IPS-18a (cell line): Measurements from ENCODE around the gene GFPT1.

Source experiments
- H3K27ac ChIP-seq: one replicate; pipeline ENCODE4 v1.5.1; 2013; ENCODE audit warnings: low read length
- H3K27me3 ChIP-seq: one replicate; pipeline ENCODE4 v1.6.1; 2013; ENCODE audit warnings: mild to moderate bottlenecking, low read length; ENCODE audit not compliant: control insufficient read depth, insufficient read depth
- H3K36me3 ChIP-seq: one replicate; pipeline ENCODE4 v1.6.1; 2013; ENCODE audit warnings: low read depth, low read length; ENCODE audit not compliant: control insufficient read depth
- H3K4me1 ChIP-seq: one replicate; pipeline ENCODE4 v1.6.1; 2013; ENCODE audit warnings: low read depth, low read length; ENCODE audit not compliant: control insufficient read depth
- H3K4me3 ChIP-seq: one replicate; pipeline ENCODE4 v1.5.1; 2013; ENCODE audit warnings: low read length
- H3K9ac ChIP-seq: one replicate; pipeline ENCODE4 v1.6.1; 2013; ENCODE audit warnings: mild to moderate bottlenecking, low read length, moderate library complexity
- H3K9me3 ChIP-seq: one replicate; pipeline ENCODE4 v1.6.1; 2013; ENCODE audit warnings: low read depth, low read length; ENCODE audit not compliant: control insufficient read depth

GFPT1 gene

GRCh38 chr2:69383176-69383812, 3.7 kb downstream of the GFPT1 start:
- no peak overlapping the region for H3K27ac ChIP-seq
- peaks cover 16% of the 10 kb centered on the region for H3K4me1 ChIP-seq
- no peaks in the 10 kb centered on the region for H3K36me3 ChIP-seq
- no peak overlapping the region for H3K4me3 ChIP-seq
- H3K9me3 ChIP-seq, result no peaks in the 10 kb centered on the region
- peaks cover 9% of the 10 kb centered on the region for H3K27me3 ChIP-seq
- no peak overlapping the region for H3K9ac ChIP-seq

DNA sequence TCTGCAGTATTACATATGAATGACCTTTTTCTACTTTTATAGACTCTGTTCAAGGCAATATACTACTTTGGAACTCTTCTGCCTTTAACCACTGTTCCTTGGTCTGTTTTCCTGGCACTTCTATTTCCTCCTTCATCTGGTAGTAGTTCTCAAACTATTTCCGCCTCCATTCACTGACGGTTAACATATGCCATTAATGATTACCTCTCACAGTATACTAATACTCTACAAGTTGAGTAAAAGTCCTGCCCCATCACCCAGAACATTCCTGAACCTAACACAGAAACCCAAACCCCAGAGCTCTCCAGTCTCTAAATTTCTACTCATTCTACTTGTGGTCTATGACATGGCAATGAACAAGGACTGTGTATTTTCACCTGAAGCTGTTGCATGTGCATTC, 4.5 kb downstream of the GFPT1 start:
- no peak overlapping the region for H3K4me3 ChIP-seq
- no peaks in the 10 kb centered on the region for H3K36me3 ChIP-seq
- peaks cover 1% of the 10 kb centered on the region for H3K27me3 ChIP-seq
- H3K4me1 ChIP-seq, result peaks cover 10% of the 10 kb centered on the region
- H3K9ac ChIP-seq, result no peak overlapping the region
- H3K9me3 ChIP-seq, result no peaks in the 10 kb centered on the region
- H3K27ac ChIP-seq, result no peak overlapping the region

DNA sequence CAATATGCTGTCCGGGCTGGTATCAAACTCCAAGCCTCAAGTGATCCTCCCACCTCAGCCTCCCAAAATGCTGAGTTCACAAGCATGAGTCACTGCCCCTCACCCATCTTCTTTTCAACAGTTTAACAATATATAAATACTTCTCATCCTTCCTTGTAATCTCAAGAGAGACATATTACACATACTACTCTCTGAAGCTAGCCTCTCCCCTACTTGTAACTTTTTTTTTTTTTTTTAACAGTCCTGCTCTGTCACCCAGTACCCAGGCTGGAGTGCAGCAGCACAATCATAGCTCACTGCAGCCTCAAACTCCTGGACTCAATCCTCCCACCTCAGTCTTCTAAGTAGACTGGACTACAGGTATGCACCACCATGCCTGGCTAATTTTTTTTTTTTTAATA, 5.7 kb downstream of the GFPT1 start:
- no peak overlapping the region for H3K9ac ChIP-seq
- no peaks in the 10 kb centered on the region for H3K9me3 ChIP-seq
- H3K27ac ChIP-seq, result no peak overlapping the region
- H3K4me1 ChIP-seq, result peaks cover 8% of the 10 kb centered on the region
- H3K27me3 ChIP-seq, result no peaks in the 10 kb centered on the region
- no peak overlapping the region for H3K4me3 ChIP-seq
- H3K36me3 ChIP-seq, result no peaks in the 10 kb centered on the region

GRCh38 chr2:69380072-69380917, 6.7 kb downstream of the GFPT1 start:
- Histone ChIP-seq H3K9me3 (no peaks in the 10 kb centered on the region), H3K4me1 (no peaks in the 10 kb centered on the region), H3K27ac (no peak overlapping the region), H3K27me3 (no peaks in the 10 kb centered on the region), H3K4me3 (no peak overlapping the region), H3K9ac (no peak overlapping the region), H3K36me3 (no peaks in the 10 kb centered on the region)

- Histone ChIP-seq H3K4me1 (no peaks in the 10 kb centered on the region), H3K36me3 (peaks cover 9% of the 10 kb centered on the region), H3K4me3 (no peak overlapping the region), H3K9me3 (no peaks in the 10 kb centered on the region), H3K27me3 (no peaks in the 10 kb centered on the region), H3K9ac (no peak overlapping the region), H3K27ac (no peak overlapping the region)
Observed at GRCh38 chr2:69376403-69376802, 10.6 kb downstream of the GFPT1 start.

GRCh38 chr2:69375494-69376353, 11.3 kb downstream of the GFPT1 start:
- no peaks in the 10 kb centered on the region for H3K27me3 ChIP-seq
- H3K4me1 ChIP-seq, result no peaks in the 10 kb centered on the region
- no peak overlapping the region for H3K27ac ChIP-seq
- no peak overlapping the region for H3K4me3 ChIP-seq
- no peak overlapping the region for H3K9ac ChIP-seq
- H3K36me3 ChIP-seq, result peaks cover 9% of the 10 kb centered on the region
- no peaks in the 10 kb centered on the region for H3K9me3 ChIP-seq

DNA sequence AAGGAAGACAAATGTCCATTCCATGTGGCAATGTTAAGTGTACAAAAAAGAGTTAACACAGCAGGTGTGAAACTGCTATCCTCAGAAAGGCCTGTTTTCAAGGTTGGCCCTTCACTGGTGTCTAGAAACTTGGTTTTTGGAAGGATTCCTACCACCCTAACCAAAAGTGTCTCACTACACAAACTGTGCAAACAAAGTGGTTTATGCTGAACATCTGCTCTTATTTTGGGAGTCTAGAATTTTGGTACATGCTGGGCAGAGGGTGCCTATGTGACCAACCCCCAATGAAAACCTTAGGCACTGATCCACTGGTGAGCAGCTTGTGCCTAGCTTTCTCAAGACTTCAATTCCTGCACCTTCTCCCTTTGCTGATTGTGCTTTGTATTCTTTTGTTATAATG, 14.3 kb downstream of the GFPT1 start:
- no peaks in the 10 kb centered on the region for H3K4me1 ChIP-seq
- H3K4me3 ChIP-seq, result no peak overlapping the region
- no peak overlapping the region for H3K9ac ChIP-seq
- H3K27ac ChIP-seq, result no peak overlapping the region
- H3K27me3 ChIP-seq, result no peaks in the 10 kb centered on the region
- no peaks in the 10 kb centered on the region for H3K9me3 ChIP-seq
- peaks cover 34% of the 10 kb centered on the region for H3K36me3 ChIP-seq

DNA sequence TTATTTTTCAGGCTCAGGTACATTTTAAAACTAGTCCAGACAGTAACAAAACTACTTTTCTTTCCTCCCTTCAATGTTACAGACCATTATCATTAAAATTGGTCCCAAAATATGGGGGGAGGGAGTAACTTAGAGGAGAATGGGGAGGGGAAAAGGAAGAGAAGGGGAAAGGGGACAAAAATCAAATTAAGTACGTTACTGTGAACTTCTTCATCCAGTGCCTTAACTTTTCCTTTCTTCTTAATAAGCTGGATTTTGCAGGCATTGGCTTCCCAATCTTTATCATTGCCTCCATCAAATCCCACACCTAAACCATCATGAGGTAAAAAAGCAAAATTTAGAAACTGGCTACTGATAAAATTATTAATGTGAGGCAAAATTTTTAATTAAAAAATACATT, 17.2 kb downstream of the GFPT1 start:
- no peak overlapping the region for H3K9ac ChIP-seq
- H3K4me1 ChIP-seq, result no peaks in the 10 kb centered on the region
- no peak overlapping the region for H3K4me3 ChIP-seq
- no peak overlapping the region for H3K27ac ChIP-seq
- H3K27me3 ChIP-seq, result no peaks in the 10 kb centered on the region
- no peaks in the 10 kb centered on the region for H3K9me3 ChIP-seq
- peaks cover 46% of the 10 kb centered on the region for H3K36me3 ChIP-seq

- H3K27me3 ChIP-seq, result no peaks in the 10 kb centered on the region
- no peaks in the 10 kb centered on the region for H3K9me3 ChIP-seq
- H3K4me1 ChIP-seq, result no peaks in the 10 kb centered on the region
- H3K4me3 ChIP-seq, result no peak overlapping the region
- H3K9ac ChIP-seq, result no peak overlapping the region
- no peak overlapping the region for H3K27ac ChIP-seq
- H3K36me3 ChIP-seq, result peaks cover 51% of the 10 kb centered on the region
Observed at GRCh38 chr2:69368588-69368987, 18.4 kb downstream of the GFPT1 start.

GRCh38 chr2:69359371-69359770, 27.7 kb downstream of the GFPT1 start:
- peaks cover 14% of the 10 kb centered on the region for H3K4me1 ChIP-seq
- no peak overlapping the region for H3K9ac ChIP-seq
- H3K27ac ChIP-seq, result no peak overlapping the region
- H3K9me3 ChIP-seq, result no peaks in the 10 kb centered on the region
- peaks cover 54% of the 10 kb centered on the region for H3K36me3 ChIP-seq
- no peak overlapping the region for H3K4me3 ChIP-seq
- no peaks in the 10 kb centered on the region for H3K27me3 ChIP-seq

DNA sequence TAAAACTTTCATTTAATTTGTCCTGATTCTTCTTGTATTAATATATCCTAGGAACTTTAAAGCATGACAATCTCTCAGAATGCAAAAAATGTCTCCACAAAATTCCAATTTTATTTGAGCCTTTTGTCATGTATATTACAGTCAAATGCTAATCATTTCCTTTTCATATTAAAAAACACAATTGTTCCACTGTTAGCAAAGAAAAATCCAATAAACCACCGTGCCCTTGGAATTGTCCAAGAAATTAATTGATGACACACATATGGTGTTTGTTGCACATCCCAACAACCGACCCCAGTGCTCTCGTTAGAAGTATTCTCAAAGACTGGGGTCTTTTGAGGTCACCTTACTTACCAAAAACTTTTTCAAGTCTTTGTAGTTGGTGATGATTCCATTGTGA, 28.1 kb downstream of the GFPT1 start:
- H3K4me3 ChIP-seq, result peak overlapping the region; percentile 37
- H3K4me1 ChIP-seq, result peaks cover 14% of the 10 kb centered on the region
- peak overlapping the region; percentile 30 for H3K27ac ChIP-seq
- no peak overlapping the region for H3K9ac ChIP-seq
- H3K36me3 ChIP-seq, result peaks cover 57% of the 10 kb centered on the region
- H3K9me3 ChIP-seq, result no peaks in the 10 kb centered on the region
- no peaks in the 10 kb centered on the region for H3K27me3 ChIP-seq
